Lower leg skin (tissue), 3 donors: ENCODE measurements around the gene BCAS1.

Experiments used
- CTCF ChIP-seq, 3 donors: fragments of 450-650 bp; IDR thresholded peaks; one replicate each; pipeline ENCODE4 v1.5.1; 2016; ENCODE audit warnings: antibody characterized with exemption in 3 of 3, mild to moderate bottlenecking in 3 of 3, moderate library complexity in 2 of 3
- POLR2A ChIP-seq, 2 donors: fragments of 450-650 bp; IDR thresholded peaks; one replicate each; pipeline ENCODE4 v1.6.1; 2016 to 2017; ENCODE audit warnings: antibody characterized with exemption in 2 of 2, mild to moderate bottlenecking in 1 of 2, moderate library complexity in 1 of 2

DNA sequence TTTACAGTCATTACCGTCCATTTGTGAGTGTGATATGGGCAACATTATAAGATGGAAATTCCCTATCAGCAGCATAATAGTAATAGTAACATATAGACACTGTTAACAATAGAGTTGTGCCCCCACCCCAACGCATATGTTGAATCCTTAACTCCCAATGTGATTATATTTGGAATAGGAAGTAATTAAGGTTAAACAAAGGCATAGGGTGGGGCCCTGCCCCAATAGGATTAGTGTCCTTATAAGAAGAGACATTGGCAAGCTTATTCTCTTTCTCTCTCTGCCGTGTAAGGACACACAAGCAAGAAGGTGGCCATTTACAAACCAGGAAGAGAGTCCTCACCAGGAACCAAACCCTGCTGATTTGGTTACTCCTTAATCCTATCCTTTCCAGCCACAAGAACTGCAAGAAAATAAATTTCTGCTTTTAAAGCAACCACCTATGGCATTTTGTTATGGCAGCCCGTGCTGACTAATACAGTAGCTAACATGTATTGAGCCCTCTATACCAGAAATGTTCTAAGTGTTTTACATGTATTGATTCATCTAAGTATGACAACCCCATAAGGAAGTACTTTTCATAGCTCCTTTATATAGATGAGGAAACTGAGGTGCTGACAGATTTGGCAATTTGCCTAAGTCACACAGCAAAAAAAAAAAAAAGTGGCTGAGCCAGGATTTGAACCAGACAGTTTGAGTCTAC is 114.2 kb downstream of the BCAS1 start:
- TF ChIP-seq CTCF (IDR thresholded peaks at IDR 0.05) = no peak
- TF ChIP-seq POLR2A (IDR thresholded peaks at IDR 0.05) = no peak
